MCF 10A (cell line): ENCODE data around the gene ERP44. TPM values are rescaled to one million over a fixed set of nuclear protein-coding genes. Genes with fewer than 3 reads are reported as not detected.
"Not testable (repeated sequence)": the region's sequence is repeated elsewhere in the genome, so short reads cannot be mapped to it uniquely, and the experiment has no call there.

ENCODE experiments used
- BruUV-seq: library from RNA; stranded (reverse); fragments of 400-500 nt; replicated peaks from 2 replicates; lab custom pipeline; 2021; lab: Mats Ljungman, UMichigan
- CTCF ChIA-PET: fragments of 300-600 bp; sonication (Branson Sonifier 250); formaldehyde crosslinking; extraction: SDS; loops from one replicate; lab custom pipeline; 2021; ENCODE audit warnings: antibody characterized with exemption, inconsistent platforms; lab: Yijun Ruan, JAX
- POLR2A ChIA-PET: fragments of 300-600, 350-650 bp; sonication (Branson Sonifier 250); formaldehyde crosslinking; extraction: SDS; loops from one replicate; lab custom pipeline; 2020; ENCODE audit warnings: antibody characterized with exemption, inconsistent platforms; lab: Yijun Ruan, JAX
- DNase-seq: peaks from one replicate; pipeline ENCODE4 v3.0.0-alpha.2; 2018; ENCODE audit not compliant: unreplicated experiment
- H3K27ac Mint-ChIP-seq: one replicate; pipeline ENCODE4 v1.8.0; 2022; ENCODE audit warnings: mild to moderate bottlenecking, low read depth, mixed read lengths; ENCODE audit not compliant: unreplicated experiment
- H3K27me3 Mint-ChIP-seq: one replicate; pipeline ENCODE4 v1.8.0; 2022; ENCODE audit warnings: mixed read lengths; ENCODE audit not compliant: insufficient read depth, unreplicated experiment
- H3K36me3 Mint-ChIP-seq: one replicate; pipeline ENCODE4 v1.8.0; 2022; ENCODE audit warnings: mild to moderate bottlenecking, moderate library complexity, mixed read lengths; ENCODE audit not compliant: insufficient read depth, unreplicated experiment
- H3K4me1 Mint-ChIP-seq: one replicate; pipeline ENCODE4 v1.8.0; 2022; ENCODE audit warnings: mixed read lengths; ENCODE audit not compliant: insufficient read depth, unreplicated experiment
- H3K4me3 Mint-ChIP-seq: one replicate; pipeline ENCODE4 v1.8.0; 2022; ENCODE audit warnings: mild to moderate bottlenecking, moderate library complexity, mixed read lengths; ENCODE audit not compliant: unreplicated experiment
- H3K9me3 Mint-ChIP-seq: one replicate; pipeline ENCODE4 v1.8.0; 2022; ENCODE audit warnings: mixed read lengths; ENCODE audit not compliant: unreplicated experiment
- intact Hi-C: fragments of 100-400 bp; cut with micrococcal nuclease; formaldehyde crosslinking; loops from 2 replicates; pipeline ENCODE4 v1.14.1; 2022
- total RNA-seq: library from RNA; stranded (reverse); gene quantifications from 2 replicates; pipeline ENCODE4 v1.2.3, GENCODE V29; 2022
- TF ChIP-seq, protein P1 (sequence below): fragments of 200-600 bp; IDR thresholded peaks from one replicate; pipeline ENCODE4 v1.8.0; 2022; ENCODE audit warnings: antibody characterized with exemption, mild to moderate bottlenecking; ENCODE audit not compliant: unreplicated experiment

ERP44 gene
- total RNA-seq, 1 experiment from 2014 or later, result 26.3 TPM

DNA sequence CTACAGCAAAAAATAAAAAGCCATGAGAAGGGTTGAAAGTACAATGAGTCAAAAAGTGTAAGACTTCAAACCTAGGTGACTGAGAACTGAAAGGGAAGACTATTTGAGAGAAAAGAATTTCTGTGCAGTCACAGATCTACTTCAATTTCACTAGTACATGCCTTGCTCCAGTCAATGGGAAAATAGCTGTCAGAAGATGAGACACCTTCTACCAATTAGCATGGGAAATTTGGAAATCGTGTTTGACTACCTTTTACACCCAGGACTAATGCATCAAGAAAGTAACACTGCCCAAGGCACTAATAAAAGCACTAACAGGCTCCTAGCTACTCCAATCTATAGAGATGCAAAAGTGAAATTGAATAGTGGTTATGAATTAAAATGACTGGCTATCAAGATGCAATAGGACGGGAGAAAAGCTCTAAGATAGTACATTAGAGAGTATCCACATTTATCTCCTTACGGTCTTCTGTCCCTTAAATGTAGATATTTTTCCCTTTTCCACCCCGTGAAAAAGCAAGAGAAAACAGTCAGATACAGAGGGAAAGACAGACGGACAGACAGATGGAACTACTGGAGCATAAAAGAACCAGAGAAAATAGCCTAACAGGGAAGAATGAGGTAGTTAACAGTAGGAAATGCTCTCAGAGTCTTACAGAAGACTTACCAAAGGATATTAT lies 15.2 kb downstream of the ERP44 start:
- no peak overlapping the region for H3K27ac Mint-ChIP-seq
- no peaks in the 10 kb centered on the region for H3K9me3 Mint-ChIP-seq
- no peaks in the 10 kb centered on the region for H3K36me3 Mint-ChIP-seq
- intact Hi-C loops, result no loop called here
- CTCF ChIA-PET, result interaction anchor here (1.0 to 1.1 kb wide), 2 partner anchors 15 to 56 kb away, joined by 3 to 4 read pairs; partner anchors contain the start of gene ERP44
- TF ChIP-seq, protein P1, sequence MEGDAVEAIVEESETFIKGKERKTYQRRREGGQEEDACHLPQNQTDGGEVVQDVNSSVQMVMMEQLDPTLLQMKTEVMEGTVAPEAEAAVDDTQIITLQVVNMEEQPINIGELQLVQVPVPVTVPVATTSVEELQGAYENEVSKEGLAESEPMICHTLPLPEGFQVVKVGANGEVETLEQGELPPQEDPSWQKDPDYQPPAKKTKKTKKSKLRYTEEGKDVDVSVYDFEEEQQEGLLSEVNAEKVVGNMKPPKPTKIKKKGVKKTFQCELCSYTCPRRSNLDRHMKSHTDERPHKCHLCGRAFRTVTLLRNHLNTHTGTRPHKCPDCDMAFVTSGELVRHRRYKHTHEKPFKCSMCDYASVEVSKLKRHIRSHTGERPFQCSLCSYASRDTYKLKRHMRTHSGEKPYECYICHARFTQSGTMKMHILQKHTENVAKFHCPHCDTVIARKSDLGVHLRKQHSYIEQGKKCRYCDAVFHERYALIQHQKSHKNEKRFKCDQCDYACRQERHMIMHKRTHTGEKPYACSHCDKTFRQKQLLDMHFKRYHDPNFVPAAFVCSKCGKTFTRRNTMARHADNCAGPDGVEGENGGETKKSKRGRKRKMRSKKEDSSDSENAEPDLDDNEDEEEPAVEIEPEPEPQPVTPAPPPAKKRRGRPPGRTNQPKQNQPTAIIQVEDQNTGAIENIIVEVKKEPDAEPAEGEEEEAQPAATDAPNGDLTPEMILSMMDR, result no peak
- H3K4me3 Mint-ChIP-seq, result no peak overlapping the region
- POLR2A ChIA-PET, result interaction anchor here (0.6 to 3.1 kb wide), 2 partner anchors 15 to 132 kb away, joined by 3 to 20 read pairs; partner anchors contain the start of genes ERP44 and INVS
- BruUV-seq, result no TSS peak
- no peak for DNase-seq
- H3K4me1 Mint-ChIP-seq, result peaks cover 35% of the 10 kb centered on the region
- no peaks in the 10 kb centered on the region for H3K27me3 Mint-ChIP-seq

DNA sequence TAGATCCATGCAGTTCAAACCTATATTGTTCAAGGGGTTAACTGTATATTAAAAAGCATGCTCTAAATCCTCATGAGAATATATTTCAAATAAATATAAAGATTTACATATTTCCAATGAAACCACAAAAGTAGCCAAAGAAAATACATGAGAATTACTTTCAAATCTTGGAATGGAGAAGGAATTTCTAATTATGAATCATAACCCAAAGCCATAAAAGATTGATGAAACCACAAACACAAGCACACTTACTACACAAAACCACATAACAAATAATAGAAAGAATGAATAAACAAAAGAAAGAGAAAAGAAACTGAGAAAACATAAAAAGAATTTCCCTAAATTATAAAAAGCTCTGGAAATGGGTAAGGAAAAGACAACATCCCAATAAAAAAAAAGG lies 16.0 kb downstream of the ERP44 start:
- ChIA-PET POLR2A (interaction anchor here (0.6 to 3.1 kb wide), 2 partner anchors 16 to 131 kb away, joined by 3 to 20 read pairs; partner anchors contain the start of genes ERP44 and INVS), CTCF (interaction anchor here (0.7 kb wide), 1 partner anchor 23 kb away, joined by 3 read pairs; no protein-coding TSS in a partner anchor)
- H3K4me3 Mint-ChIP-seq, result no peak overlapping the region

GRCh38 chr9:100076256-100076655 lies 22.5 kb downstream of the ERP44 start:
- H3K4me3 Mint-ChIP-seq, H3K4me1 Mint-ChIP-seq, H3K36me3 Mint-ChIP-seq, CTCF ChIA-PET, H3K9me3 Mint-ChIP-seq, H3K27me3 Mint-ChIP-seq, POLR2A ChIA-PET, intact Hi-C loops, H3K27ac Mint-ChIP-seq, BruUV-seq, DNase-seq: not testable (repeated sequence)

More for the DNA sequence above, 16.0 kb downstream of the ERP44 start:
- Mint-ChIP-seq H3K4me1 (peaks cover 28% of the 10 kb centered on the region), H3K9me3 (no peaks in the 10 kb centered on the region), H3K27ac (no peak overlapping the region), H3K27me3 (no peaks in the 10 kb centered on the region), H3K36me3 (no peaks in the 10 kb centered on the region)
- TF ChIP-seq, protein P1, result no peak
- intact Hi-C loops, result no loop called here
- no TSS peak for BruUV-seq
- peak; percentile 24 for DNase-seq

DNA sequence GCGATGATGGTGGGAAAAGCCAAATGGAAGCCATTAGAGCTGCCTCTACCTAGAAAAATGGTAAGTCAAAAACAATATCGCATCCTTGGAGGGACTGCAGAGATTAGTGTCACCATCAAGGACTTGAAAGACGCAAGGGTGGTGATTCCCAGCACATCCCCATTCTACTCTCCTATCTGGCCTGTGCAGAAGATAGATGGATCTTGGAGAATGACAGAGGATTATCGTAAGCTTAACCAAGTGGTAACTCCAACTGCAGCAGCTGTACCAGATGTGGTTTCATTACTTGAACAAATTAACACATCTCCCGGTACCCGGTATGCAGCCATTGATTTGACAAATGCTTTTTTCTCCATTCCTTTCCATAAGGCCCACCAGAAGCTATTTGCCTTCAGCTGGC lies 23.8 kb downstream of the ERP44 start:
- Mint-ChIP-seq H3K27me3 (no peaks in the 10 kb centered on the region), H3K4me1 (no peaks in the 10 kb centered on the region), H3K27ac (no peak overlapping the region), H3K9me3 (no peaks in the 10 kb centered on the region), H3K36me3 (no peaks in the 10 kb centered on the region), H3K4me3 (no peak overlapping the region)
- DNase-seq, result no peak
- CTCF ChIA-PET, result interaction anchor here (1.0 to 1.4 kb wide), 3 partner anchors 9 to 147 kb away, joined by 3 to 5 read pairs (median 3); no protein-coding TSS in a partner anchor
- POLR2A ChIA-PET, result interaction anchor here (1.0 kb wide), 1 partner anchor 36 kb away, joined by 3 read pairs; no protein-coding TSS in a partner anchor
- intact Hi-C loops, result no loop called here
- TF ChIP-seq, protein P1, result no peak
- BruUV-seq, result no TSS peak
